MCF 10A (cell line): Measurements from ENCODE around the gene SUPT4H1. TPM values are rescaled to one million over a fixed set of nuclear protein-coding genes. Genes with fewer than 3 reads are reported as not detected.

Experiments
- BruUV-seq: library from RNA; stranded (reverse); fragments of 400-500 nt; replicated peaks from 2 replicates; lab custom pipeline; 2021; lab: Mats Ljungman, UMichigan
- CTCF ChIA-PET: fragments of 300-600 bp; sonication (Branson Sonifier 250); formaldehyde crosslinking; extraction: SDS; loops from one replicate; lab custom pipeline; 2021; ENCODE audit warnings: antibody characterized with exemption, inconsistent platforms; lab: Yijun Ruan, JAX
- POLR2A ChIA-PET: fragments of 300-600, 350-650 bp; sonication (Branson Sonifier 250); formaldehyde crosslinking; extraction: SDS; loops from one replicate; lab custom pipeline; 2020; ENCODE audit warnings: antibody characterized with exemption, inconsistent platforms; lab: Yijun Ruan, JAX
- DNase-seq: peaks from one replicate; pipeline ENCODE4 v3.0.0-alpha.2; 2018; ENCODE audit not compliant: unreplicated experiment
- H3K27ac Mint-ChIP-seq: one replicate; pipeline ENCODE4 v1.8.0; 2022; ENCODE audit warnings: mild to moderate bottlenecking, low read depth, mixed read lengths; ENCODE audit not compliant: unreplicated experiment
- H3K27me3 Mint-ChIP-seq: one replicate; pipeline ENCODE4 v1.8.0; 2022; ENCODE audit warnings: mixed read lengths; ENCODE audit not compliant: insufficient read depth, unreplicated experiment
- H3K36me3 Mint-ChIP-seq: one replicate; pipeline ENCODE4 v1.8.0; 2022; ENCODE audit warnings: mild to moderate bottlenecking, moderate library complexity, mixed read lengths; ENCODE audit not compliant: insufficient read depth, unreplicated experiment
- H3K4me1 Mint-ChIP-seq: one replicate; pipeline ENCODE4 v1.8.0; 2022; ENCODE audit warnings: mixed read lengths; ENCODE audit not compliant: insufficient read depth, unreplicated experiment
- H3K4me3 Mint-ChIP-seq: one replicate; pipeline ENCODE4 v1.8.0; 2022; ENCODE audit warnings: mild to moderate bottlenecking, moderate library complexity, mixed read lengths; ENCODE audit not compliant: unreplicated experiment
- H3K9me3 Mint-ChIP-seq: one replicate; pipeline ENCODE4 v1.8.0; 2022; ENCODE audit warnings: mixed read lengths; ENCODE audit not compliant: unreplicated experiment
- intact Hi-C: fragments of 100-400 bp; cut with micrococcal nuclease; formaldehyde crosslinking; loops from 2 replicates; pipeline ENCODE4 v1.14.1; 2022
- total RNA-seq: library from RNA; stranded (reverse); gene quantifications from 2 replicates; pipeline ENCODE4 v1.2.3, GENCODE V29; 2022
- TF ChIP-seq, protein P1 (sequence below): fragments of 200-600 bp; IDR thresholded peaks from one replicate; pipeline ENCODE4 v1.8.0; 2022; ENCODE audit warnings: antibody characterized with exemption, mild to moderate bottlenecking; ENCODE audit not compliant: unreplicated experiment

SUPT4H1 gene
- total RNA-seq, 1 experiment from 2014 or later: 63.4 TPM

DNA sequence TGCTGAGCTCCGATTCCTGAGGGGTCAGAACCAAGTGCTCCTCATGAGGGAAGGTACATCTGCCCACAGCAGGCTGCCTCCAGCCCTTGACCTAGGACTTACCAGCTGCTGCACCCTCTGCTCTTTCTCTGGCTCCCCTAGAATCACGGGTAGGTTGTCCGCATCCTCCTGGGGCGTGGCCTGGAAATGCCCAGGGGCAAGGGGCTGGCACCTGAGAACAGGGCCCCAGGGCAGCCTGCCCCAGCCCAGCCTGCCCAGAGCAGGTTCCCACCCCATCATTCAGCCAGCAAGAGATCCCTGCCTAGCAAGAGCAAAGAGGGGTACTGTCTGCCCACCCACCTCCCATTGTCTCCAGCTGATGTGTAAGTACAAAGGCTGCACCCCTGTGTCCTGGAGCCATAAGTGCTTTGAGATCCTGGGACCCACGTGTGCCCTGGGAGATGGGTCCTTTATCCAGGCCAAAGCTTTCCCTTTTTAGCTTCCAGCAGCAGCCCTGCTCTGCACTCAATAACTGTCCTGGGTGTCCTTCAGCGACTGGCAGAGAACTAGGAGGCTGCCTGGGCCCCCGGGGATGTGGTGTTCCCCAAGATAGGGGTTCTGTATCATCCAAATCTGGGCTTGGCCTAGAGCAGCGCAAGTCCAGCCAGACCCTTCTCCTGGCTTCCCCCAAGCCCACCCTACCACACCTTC is 28.5 kb downstream of the SUPT4H1 start:
- no TSS peak for BruUV-seq
- DNase-seq: no peak
- CTCF ChIA-PET: interaction anchor here (0.9 kb wide), 1 partner anchor 125 kb away, joined by 4 read pairs; no protein-coding TSS in a partner anchor

DNA sequence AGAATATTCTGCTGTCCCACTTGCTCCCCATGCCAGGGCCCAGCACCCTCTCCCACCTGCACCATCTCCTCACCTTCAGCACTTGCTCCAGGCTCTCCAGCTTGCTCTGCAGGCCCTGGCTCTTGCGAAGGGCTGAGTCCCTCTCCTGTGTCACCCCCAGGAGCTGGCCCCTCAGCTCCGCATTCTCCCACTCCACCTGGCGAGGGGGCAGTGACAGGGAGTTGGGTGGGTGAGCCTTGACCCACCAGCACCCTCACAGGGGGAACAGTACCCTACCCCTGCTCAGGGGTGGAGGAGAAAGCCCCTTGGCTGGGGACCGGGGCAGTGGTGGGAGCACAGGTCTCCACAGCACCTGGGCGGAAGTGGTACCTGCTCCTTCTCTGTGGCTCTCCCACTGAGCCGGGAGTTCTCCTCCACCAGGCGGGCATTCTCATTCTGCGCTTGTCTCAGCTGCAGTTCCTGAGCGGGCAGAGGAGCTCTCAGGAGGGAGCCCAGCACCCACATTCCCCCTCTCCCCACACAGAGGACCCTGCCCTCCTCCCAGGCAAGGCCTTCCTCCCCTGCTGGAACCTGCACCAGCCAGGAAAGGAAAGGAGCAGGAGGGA is 29.3 kb downstream of the SUPT4H1 start:
- no peak overlapping the region for H3K27ac Mint-ChIP-seq
- no peaks in the 10 kb centered on the region for H3K36me3 Mint-ChIP-seq
- intact Hi-C loops: no loop called here
- peaks cover 6% of the 10 kb centered on the region for H3K4me1 Mint-ChIP-seq
- CTCF ChIA-PET: interaction anchor here (0.6 to 1.3 kb wide), 4 partner anchors 20 to 129 kb away, joined by 3 to 4 read pairs (median 3); no protein-coding TSS in a partner anchor
- DNase-seq: no peak
- POLR2A ChIA-PET: interaction anchor here (0.6 to 1.2 kb wide), 3 partner anchors 29 to 95 kb away, joined by 3 to 4 read pairs (median 4); partner anchors contain the start of gene SUPT4H1
- no peak overlapping the region for H3K4me3 Mint-ChIP-seq
- peaks cover 30% of the 10 kb centered on the region for H3K27me3 Mint-ChIP-seq
- TF ChIP-seq, protein P1, sequence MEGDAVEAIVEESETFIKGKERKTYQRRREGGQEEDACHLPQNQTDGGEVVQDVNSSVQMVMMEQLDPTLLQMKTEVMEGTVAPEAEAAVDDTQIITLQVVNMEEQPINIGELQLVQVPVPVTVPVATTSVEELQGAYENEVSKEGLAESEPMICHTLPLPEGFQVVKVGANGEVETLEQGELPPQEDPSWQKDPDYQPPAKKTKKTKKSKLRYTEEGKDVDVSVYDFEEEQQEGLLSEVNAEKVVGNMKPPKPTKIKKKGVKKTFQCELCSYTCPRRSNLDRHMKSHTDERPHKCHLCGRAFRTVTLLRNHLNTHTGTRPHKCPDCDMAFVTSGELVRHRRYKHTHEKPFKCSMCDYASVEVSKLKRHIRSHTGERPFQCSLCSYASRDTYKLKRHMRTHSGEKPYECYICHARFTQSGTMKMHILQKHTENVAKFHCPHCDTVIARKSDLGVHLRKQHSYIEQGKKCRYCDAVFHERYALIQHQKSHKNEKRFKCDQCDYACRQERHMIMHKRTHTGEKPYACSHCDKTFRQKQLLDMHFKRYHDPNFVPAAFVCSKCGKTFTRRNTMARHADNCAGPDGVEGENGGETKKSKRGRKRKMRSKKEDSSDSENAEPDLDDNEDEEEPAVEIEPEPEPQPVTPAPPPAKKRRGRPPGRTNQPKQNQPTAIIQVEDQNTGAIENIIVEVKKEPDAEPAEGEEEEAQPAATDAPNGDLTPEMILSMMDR: no peak
- BruUV-seq: no TSS peak
- H3K9me3 Mint-ChIP-seq: no peaks in the 10 kb centered on the region

More for the DNA sequence above, 28.5 kb downstream of the SUPT4H1 start:
- H3K4me3 Mint-ChIP-seq: no peak overlapping the region
- no peaks in the 10 kb centered on the region for H3K36me3 Mint-ChIP-seq
- TF ChIP-seq, protein P1: no peak
- H3K27ac Mint-ChIP-seq: no peak overlapping the region
- POLR2A ChIA-PET: interaction anchor here (1.0 kb wide), 1 partner anchor 28 kb away, joined by 4 read pairs; the partner anchor contains the start of gene SUPT4H1
- peaks cover 5% of the 10 kb centered on the region for H3K4me1 Mint-ChIP-seq
- peaks cover 38% of the 10 kb centered on the region for H3K27me3 Mint-ChIP-seq
- no peaks in the 10 kb centered on the region for H3K9me3 Mint-ChIP-seq
- intact Hi-C loops: no loop called here

- POLR2A ChIA-PET: interaction anchor here (0.6 to 1.8 kb wide), 6 partner anchors 23 to 1364 kb away, joined by 3 to 5 read pairs (median 4); partner anchors contain the start of genes RNF43 and SUPT4H1
- intact Hi-C loops: no loop called here
- no TSS peak for BruUV-seq
- TF ChIP-seq, protein P1: no peak
- peaks cover 11% of the 10 kb centered on the region for H3K4me1 Mint-ChIP-seq
- no peaks in the 10 kb centered on the region for H3K9me3 Mint-ChIP-seq
- CTCF ChIA-PET: interaction anchor here (0.5 to 1.3 kb wide), 6 partner anchors 21 to 417 kb away, joined by 3 to 4 read pairs (median 3); no protein-coding TSS in a partner anchor
- no peaks in the 10 kb centered on the region for H3K36me3 Mint-ChIP-seq
- DNase-seq: no peak
- peaks cover 22% of the 10 kb centered on the region for H3K27me3 Mint-ChIP-seq
- no peak overlapping the region for H3K4me3 Mint-ChIP-seq
- no peak overlapping the region for H3K27ac Mint-ChIP-seq
Measured at GRCh38 chr17:58321571-58322525, 30.2 kb downstream of the SUPT4H1 start.
